Measurements from ENCODE around the gene WDR31.

- TF ChIP-seq CTCF (conservative IDR thresholded peaks at IDR 0.05): no peak
- no peak for TF ChIP-seq ZFX (IDR thresholded peaks at IDR 0.05)
These were observed 35.3 kb upstream of the WDR31 start for GRCh38 chr9:113375057-113376023.

Measured in C4-2B (cell line).